Measurements from ENCODE around the gene TTC3. TPM values are rescaled to one million over a fixed set of nuclear protein-coding genes. Genes with fewer than 3 reads are reported as not detected.
"Not testable (repeated sequence)": the region's sequence is repeated elsewhere in the genome, so short reads cannot be mapped to it uniquely, and the experiment has no call there.

The TTC3 gene
- total RNA-seq, 8 experiments from 2014 or later: 118 to 422 (median 314) TPM

DNA sequence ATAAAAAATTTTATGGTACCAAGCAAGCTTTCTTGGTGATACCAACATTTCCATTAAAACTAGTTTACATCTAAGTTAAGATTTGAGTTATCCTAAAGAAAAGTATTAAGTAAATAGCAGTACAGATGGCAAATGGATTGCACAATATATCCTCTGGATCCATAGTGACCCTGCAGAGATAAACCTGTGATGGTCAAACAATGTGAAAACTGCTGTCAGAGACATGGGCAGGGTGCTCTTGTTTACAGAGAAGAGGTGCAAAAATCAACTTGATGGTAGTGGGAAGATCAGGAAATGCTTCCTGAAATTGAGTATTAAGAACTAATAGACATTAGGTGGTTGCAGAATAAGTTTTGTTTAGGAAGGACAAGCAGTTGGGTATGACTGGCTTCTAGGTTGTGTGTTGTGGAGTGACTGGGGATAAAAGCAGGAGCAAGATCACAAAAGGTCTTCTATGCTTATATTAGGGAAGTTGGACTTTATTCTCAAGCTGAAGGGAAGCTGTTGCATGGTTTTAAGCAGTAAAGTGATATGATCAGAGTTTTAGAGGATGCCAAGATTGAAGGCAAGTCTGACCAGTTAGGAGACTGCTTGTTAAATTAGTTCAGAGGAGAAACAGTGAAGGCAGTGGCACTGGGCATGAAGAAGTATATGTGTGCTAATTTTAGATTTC is 9.9 kb downstream of the TTC3 start:
- Histone ChIP-seq H3K27ac (no peak overlapping the region), H3K4me1 (replicated peaks in 1 of 2) (peaks cover 6% of the 10 kb centered on the region in 2 donors), H3K4me3 (no peak overlapping the region)
- in situ Hi-C loops (cut with MboI; ENCODE audit: low pct_unique_long_range_greater_than_20kb in 2 of 9, low sequenced_read_pairs in 9 of 9, unreplicated experiment in 9 of 9): no loop called here
- ATAC-seq (replicated peaks in 6 of 8): no peak

GRCh38 chr21:37085726-37086125 is 12.7 kb downstream of the TTC3 start:
- H3K4me3 ChIP-seq: no peak overlapping the region
- no peak for ATAC-seq (replicated peaks in 6 of 8)
- no peak overlapping the region for H3K27ac ChIP-seq
- WGBS, 10 experiments: 60 to 100% (median 91%) methylated on average over 1 to 3 of the region's 3 CpGs
- in situ Hi-C loops (cut with MboI; ENCODE audit: low pct_unique_long_range_greater_than_20kb in 2 of 9, low sequenced_read_pairs in 9 of 9, unreplicated experiment in 9 of 9): no loop called here
- H3K4me1 ChIP-seq (replicated peaks in 1 of 2): peaks cover 3 to 6% of the 10 kb centered on the region in 2 donors

DNA sequence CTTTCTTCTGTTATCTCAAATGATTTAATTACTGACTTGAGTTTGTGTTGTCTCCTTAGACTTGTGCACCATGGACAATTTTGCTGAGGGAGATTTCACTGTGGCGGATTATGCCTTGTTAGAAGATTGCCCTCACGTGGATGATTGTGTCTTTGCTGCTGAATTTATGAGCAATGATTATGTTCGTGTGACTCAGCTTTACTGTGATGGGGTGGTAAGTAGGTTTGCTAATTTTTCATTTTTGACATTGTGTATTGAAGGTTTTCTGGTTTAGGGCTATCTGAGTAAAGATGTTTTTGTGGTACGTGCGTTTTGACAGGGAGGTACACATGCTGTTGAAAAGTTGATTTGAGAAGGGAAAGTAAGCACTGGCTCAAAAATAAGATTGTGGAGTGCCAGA is 14.1 kb downstream of the TTC3 start:
- ATAC-seq (replicated peaks in 6 of 8): peak; percentile 57 to 87 (median 78)
- in situ Hi-C loops (cut with MboI; ENCODE audit: low pct_unique_long_range_greater_than_20kb in 2 of 9, low sequenced_read_pairs in 9 of 9, unreplicated experiment in 9 of 9): no loop called here

DNA sequence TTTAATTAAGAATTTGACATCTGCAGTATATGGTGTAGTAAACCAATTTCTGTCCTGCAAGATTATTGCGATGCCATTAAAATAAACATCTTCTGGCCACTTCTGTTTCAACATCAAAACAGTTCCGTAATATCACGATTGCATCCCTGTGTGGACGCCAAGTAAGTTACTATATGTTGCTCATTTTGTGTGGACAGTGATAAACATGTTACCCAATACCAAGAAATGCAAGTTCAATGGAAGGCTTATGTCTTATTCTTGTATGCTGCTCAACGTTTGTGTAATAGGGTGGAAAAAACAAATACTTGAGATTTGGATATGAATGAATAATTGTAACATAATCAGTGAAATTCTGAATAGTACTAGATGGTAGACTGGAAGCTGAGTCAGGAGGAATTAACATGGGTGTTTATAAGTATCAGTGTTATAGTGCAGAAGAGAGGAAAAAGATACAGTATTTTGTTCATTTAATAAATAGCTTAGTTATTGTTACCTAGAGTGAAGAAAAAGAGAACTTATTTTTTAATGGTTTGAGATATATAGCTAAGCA is 15.2 kb downstream of the TTC3 start:
- ATAC-seq (replicated peaks in 6 of 8): peak in 3 of 8 experiments; percentile 56 to 71 (median 61)
- Histone ChIP-seq H3K27ac (no peak overlapping the region), H3K4me1 (replicated peaks in 1 of 2) (peaks cover 3 to 6% of the 10 kb centered on the region in 2 donors), H3K4me3 (no peak overlapping the region)
- in situ Hi-C loops (cut with MboI; ENCODE audit: low pct_unique_long_range_greater_than_20kb in 2 of 9, low sequenced_read_pairs in 9 of 9, unreplicated experiment in 9 of 9): no loop called here
- 56 to 100% (median 83%) methylated on average over 1 to 5 of the region's 5 CpGs; no CpG with 5 or more reads in 2 of the 10 experiments for WGBS, 10 experiments

More for the DNA sequence above, 14.1 kb downstream of the TTC3 start:
- 14 to 94% (median 73%) methylated on average over 2 to 5 of the region's 5 CpGs; no CpG with 5 or more reads in 3 of the 10 experiments for WGBS, 10 experiments
- Histone ChIP-seq H3K4me1 (replicated peaks in 1 of 2) (peaks cover 3 to 6% of the 10 kb centered on the region in 2 donors), H3K27ac (no peak overlapping the region), H3K4me3 (no peak overlapping the region)

GRCh38 chr21:37093977-37094376 is 20.9 kb downstream of the TTC3 start:
- no peak overlapping the region for H3K4me3 ChIP-seq
- ATAC-seq (replicated peaks in 6 of 8): no peak
- in situ Hi-C loops (cut with MboI; ENCODE audit: low pct_unique_long_range_greater_than_20kb in 2 of 9, low sequenced_read_pairs in 9 of 9, unreplicated experiment in 9 of 9): no loop called here
- no peak overlapping the region for H3K27ac ChIP-seq
- no peaks in the 10 kb centered on the region for H3K4me1 ChIP-seq (replicated peaks in 1 of 2)

- Histone ChIP-seq H3K4me3 (no peak overlapping the region), H3K27ac (no peak overlapping the region), H3K4me1 (replicated peaks in 1 of 2) (no peaks in the 10 kb centered on the region)
- no peak for ATAC-seq (replicated peaks in 6 of 8)
- in situ Hi-C loops (cut with MboI; ENCODE audit: low pct_unique_long_range_greater_than_20kb in 2 of 9, low sequenced_read_pairs in 9 of 9, unreplicated experiment in 9 of 9): no loop called here
- WGBS, 10 experiments: 73 to 100% (median 93%) methylated on average over 1 to 4 of the region's 4 CpGs; no CpG with 5 or more reads in 1 of the 10 experiments
Measured at GRCh38 chr21:37095821-37096220, 22.8 kb downstream of the TTC3 start.

DNA sequence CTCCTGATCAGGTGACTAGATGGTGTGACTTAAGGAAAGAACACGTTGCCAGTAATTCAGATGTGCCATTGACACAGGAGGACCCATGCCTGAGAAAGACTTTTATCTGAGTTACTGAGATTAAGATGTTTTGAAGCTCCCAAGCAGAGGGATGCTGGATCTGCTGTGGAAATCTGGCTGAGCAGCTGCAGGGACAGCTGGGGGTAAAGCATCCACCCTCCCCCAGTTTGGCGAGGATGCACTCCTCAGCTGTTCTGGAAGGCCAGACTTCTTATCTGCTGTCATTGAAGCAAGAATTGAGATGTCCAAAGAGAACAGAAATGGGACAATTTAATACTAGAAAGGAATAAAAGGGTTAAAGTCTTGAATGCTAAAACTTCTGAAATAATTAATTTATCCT is 25.7 kb downstream of the TTC3 start:
- Histone ChIP-seq H3K27ac (no peak overlapping the region), H3K4me1 (replicated peaks in 1 of 2) (no peaks in the 10 kb centered on the region), H3K4me3 (no peak overlapping the region)
- 71 to 100% (median 98%) methylated on average over 1 to 2 of the region's 2 CpGs; no CpG with 5 or more reads in 2 of the 10 experiments for WGBS, 10 experiments
- ATAC-seq (replicated peaks in 6 of 8): no peak
- in situ Hi-C loops (cut with MboI; ENCODE audit: low pct_unique_long_range_greater_than_20kb in 2 of 9, low sequenced_read_pairs in 9 of 9, unreplicated experiment in 9 of 9): no loop called here

- ATAC-seq (replicated peaks in 6 of 8): no peak
- no peak overlapping the region for H3K4me3 ChIP-seq
- WGBS, 10 experiments: 90 to 100% (median 100%) methylated on average over 1 to 6 of the region's 6 CpGs; no CpG with 5 or more reads in 3 of the 10 experiments
- no peaks in the 10 kb centered on the region for H3K4me1 ChIP-seq (replicated peaks in 1 of 2)
- in situ Hi-C loops (cut with MboI; ENCODE audit: low pct_unique_long_range_greater_than_20kb in 2 of 9, low sequenced_read_pairs in 9 of 9, unreplicated experiment in 9 of 9): no loop called here
- H3K27ac ChIP-seq: no peak overlapping the region
Measured at GRCh38 chr21:37100316-37100715, 27.3 kb downstream of the TTC3 start.

GRCh38 chr21:37101384-37101783 is 28.3 kb downstream of the TTC3 start:
- 14 to 100% (median 100%) methylated on average over 1 of the region's 1 CpG; no CpG with 5 or more reads in 3 of the 10 experiments for WGBS, 10 experiments

GRCh38 chr21:37102746-37103145 is 29.7 kb downstream of the TTC3 start:
- H3K4me1 ChIP-seq (replicated peaks in 1 of 2); H3K27ac ChIP-seq; H3K4me3 ChIP-seq; in situ Hi-C loops (cut with MboI; ENCODE audit: low pct_unique_long_range_greater_than_20kb in 2 of 9, low sequenced_read_pairs in 9 of 9, unreplicated experiment in 9 of 9): not testable (repeated sequence)
- 70 to 100% (median 94%) methylated on average over 2 to 3 of the region's 3 CpGs; no CpG with 5 or more reads in 1 of the 10 experiments for WGBS, 10 experiments
- ATAC-seq (replicated peaks in 6 of 8): peak in 3 of 8 experiments; percentile 40 to 65 (median 43)

More at GRCh38 chr21:37101384-37101783, 28.3 kb downstream of the TTC3 start:
- H3K4me1 ChIP-seq (replicated peaks in 1 of 2): no peaks in the 10 kb centered on the region
- H3K27ac ChIP-seq: no peak overlapping the region
- ATAC-seq (replicated peaks in 6 of 8): peak in 1 of 8 experiments; percentile 6
- H3K4me3 ChIP-seq: no peak overlapping the region
- in situ Hi-C loops (cut with MboI; ENCODE audit: low pct_unique_long_range_greater_than_20kb in 2 of 9, low sequenced_read_pairs in 9 of 9, unreplicated experiment in 9 of 9): no loop called here

GRCh38 chr21:37106998-37107397 is 33.9 kb downstream of the TTC3 start:
- WGBS, 10 experiments: 84 to 100% (median 94%) methylated on average over 1 to 2 of the region's 2 CpGs; no CpG with 5 or more reads in 1 of the 10 experiments
- in situ Hi-C loops (cut with MboI; ENCODE audit: low pct_unique_long_range_greater_than_20kb in 2 of 9, low sequenced_read_pairs in 9 of 9, unreplicated experiment in 9 of 9): no loop called here
- no peak overlapping the region for H3K27ac ChIP-seq
- no peak overlapping the region for H3K4me3 ChIP-seq
- no peak for ATAC-seq (replicated peaks in 6 of 8)
- no peaks in the 10 kb centered on the region for H3K4me1 ChIP-seq (replicated peaks in 1 of 2)

DNA sequence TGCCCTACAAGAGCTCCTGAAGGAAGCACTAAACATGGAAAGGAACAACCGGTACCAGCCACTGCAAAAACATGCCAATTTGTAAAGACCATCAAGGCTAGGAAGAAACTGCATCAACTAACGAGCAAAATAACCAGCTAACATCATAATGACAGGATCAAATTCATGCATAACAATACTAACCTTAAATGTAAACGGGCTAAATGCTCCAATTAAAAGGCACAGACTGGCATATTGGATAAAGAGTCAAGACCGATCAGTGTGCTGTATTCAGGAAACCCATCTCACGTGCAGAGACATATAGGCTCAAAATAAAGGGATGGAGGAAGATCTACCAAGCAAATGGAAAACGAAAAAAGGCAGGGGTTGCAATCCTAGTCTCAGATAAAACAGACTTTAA is 38.0 kb downstream of the TTC3 start:
- H3K27ac ChIP-seq; in situ Hi-C loops (cut with MboI; ENCODE audit: low pct_unique_long_range_greater_than_20kb in 2 of 9, low sequenced_read_pairs in 9 of 9, unreplicated experiment in 9 of 9); H3K4me3 ChIP-seq; ATAC-seq (replicated peaks in 6 of 8); H3K4me1 ChIP-seq (replicated peaks in 1 of 2): not testable (repeated sequence)
- WGBS, 10 experiments: 92 to 100% (median 96%) methylated on average over 1 to 4 of the region's 6 CpGs; no CpG with 5 or more reads in 6 of the 10 experiments

DNA sequence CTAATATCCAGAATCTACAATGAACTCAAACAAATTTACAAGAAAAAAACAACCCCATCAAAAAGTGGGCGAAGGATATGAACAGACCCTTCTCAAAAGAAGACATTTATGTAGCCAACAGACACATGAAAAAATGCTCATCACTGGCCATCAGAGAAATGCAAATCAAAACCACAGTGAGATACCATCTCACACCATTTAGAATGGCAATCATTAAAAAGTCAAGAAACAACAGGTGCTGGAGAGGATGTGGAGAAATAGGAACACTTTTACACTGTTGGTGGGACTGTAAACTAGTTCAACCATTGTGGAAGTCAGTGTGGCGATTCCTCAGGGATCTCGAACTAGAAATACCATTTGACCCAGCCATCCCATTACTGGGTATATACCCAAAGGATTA is 41.2 kb downstream of the TTC3 start:
- in situ Hi-C loops (cut with MboI; ENCODE audit: low pct_unique_long_range_greater_than_20kb in 2 of 9, low sequenced_read_pairs in 9 of 9, unreplicated experiment in 9 of 9); ATAC-seq (replicated peaks in 6 of 8); H3K4me3 ChIP-seq; H3K4me1 ChIP-seq (replicated peaks in 1 of 2); H3K27ac ChIP-seq: not testable (repeated sequence)
- 100% methylated on average over 1 of the region's 3 CpGs; no CpG with 5 or more reads in 9 of the 10 experiments for WGBS, 10 experiments

GRCh38 chr21:37116459-37116858 is 43.4 kb downstream of the TTC3 start:
- ATAC-seq (replicated peaks in 6 of 8); in situ Hi-C loops (cut with MboI; ENCODE audit: low pct_unique_long_range_greater_than_20kb in 2 of 9, low sequenced_read_pairs in 9 of 9, unreplicated experiment in 9 of 9): not testable (repeated sequence)
- WGBS, 10 experiments: 38 to 100% (median 92%) methylated on average over 1 to 2 of the region's 2 CpGs; no CpG with 5 or more reads in 2 of the 10 experiments

More at GRCh38 chr21:37116459-37116858, 43.4 kb downstream of the TTC3 start:
- H3K27ac ChIP-seq; H3K4me1 ChIP-seq (replicated peaks in 1 of 2); H3K4me3 ChIP-seq: not testable (repeated sequence)

All from motor neuron (in vitro differentiated cells).